Measurements from ENCODE around the gene PMVK.

DNA sequence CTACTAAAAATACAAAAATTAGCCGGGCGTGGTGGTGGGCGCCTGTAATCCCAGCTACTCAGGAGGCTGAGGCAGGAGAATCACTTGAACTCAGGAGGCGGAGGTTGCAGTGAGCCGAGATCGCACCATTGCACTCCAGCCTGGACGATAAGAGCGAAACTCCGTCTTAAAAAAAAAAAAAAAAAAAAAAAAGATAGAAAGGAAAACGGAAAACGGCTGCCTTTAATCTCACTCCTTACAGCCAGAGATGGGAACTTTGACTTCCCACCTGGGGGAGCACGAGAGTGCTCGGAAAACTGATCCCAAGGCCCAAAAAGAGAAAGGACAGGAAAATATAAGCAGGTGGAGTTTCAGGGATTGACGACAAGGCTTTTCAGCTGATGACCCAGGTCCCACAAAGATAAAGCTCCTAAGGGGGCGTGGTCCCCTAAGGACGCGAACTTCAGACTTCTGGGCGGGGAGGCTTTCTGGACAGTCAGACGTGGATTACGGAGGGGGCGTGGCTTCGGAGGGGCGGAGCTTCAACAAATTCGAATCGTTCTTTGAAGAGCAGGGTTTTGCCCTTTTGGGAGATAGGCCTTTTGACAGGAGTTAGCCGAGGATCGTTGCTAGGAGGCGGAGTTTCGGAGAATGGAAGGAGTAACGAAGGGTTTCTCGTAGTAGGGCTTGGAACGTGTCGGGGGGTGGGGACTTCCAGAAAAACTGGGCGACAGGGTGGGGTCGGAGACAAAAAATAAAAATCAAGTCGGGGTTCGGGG, 37.0 kb upstream of the PMVK start:
- TF ChIP-seq EZH2 (IDR thresholded peaks at IDR 0.05; ENCODE audit: low read length, unreplicated experiment) (no peak), CTCF (conservative IDR thresholded peaks at IDR 0.05; ENCODE audit: low read depth, low read length) (peak; percentile 43; the same call in 1 of the 2 replicates), EZH2phosphoT487 (IDR thresholded peaks at IDR 0.05; ENCODE audit: borderline replicate concordance, low read length) (no peak)
